ENCODE results near the gene WIF1. TPM values are rescaled to one million over a fixed set of nuclear protein-coding genes. Genes with fewer than 3 reads are reported as not detected.

The WIF1 gene
- total RNA-seq, 2 experiments from 2014 or later: not detected

DNA sequence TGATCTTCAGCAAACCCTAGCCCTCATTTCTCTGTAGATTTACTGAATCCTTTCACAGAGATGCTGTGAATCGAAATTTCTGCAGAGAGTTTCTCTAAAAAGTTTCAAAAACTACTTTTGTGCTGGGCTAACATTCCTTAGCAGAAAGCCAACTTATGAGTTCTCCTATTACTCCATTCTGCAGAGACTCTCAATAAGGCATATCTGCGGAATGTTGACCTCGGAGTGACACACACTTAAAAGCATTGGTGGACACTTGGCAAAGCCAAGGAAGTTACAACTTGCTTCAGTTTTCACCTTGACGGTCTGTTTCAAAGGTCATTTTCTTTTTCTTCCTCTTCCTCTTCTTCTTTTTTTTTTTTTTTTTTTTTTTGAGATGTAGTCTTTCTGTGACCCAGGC, 75.8 kb downstream of the WIF1 start:
- ChIA-PET POLR2A (no interaction called here), CTCF (no interaction called here)
- no peaks in the 10 kb centered on the region for H3K4me1 Mint-ChIP-seq (ENCODE audit: low read depth)
- ATAC-seq (ENCODE audit: poor library complexity) (no peak), DNase-seq (no peak)
- Histone ChIP-seq H3K27ac (ENCODE audit: low read depth in 1 of 2, low read length in 2 of 2) (no peak overlapping the region), H3K4me3 (ENCODE audit: low read length) (no peak overlapping the region), H3K4me1 (ENCODE audit: insufficient read depth, low read length) (no peaks in the 10 kb centered on the region), H3K9me3 (ENCODE audit: control insufficient read depth in 1 of 2, insufficient read depth in 1 of 2, low read length in 2 of 2) (no peaks in the 10 kb centered on the region), H3K27me3 (ENCODE audit: control insufficient read depth in 1 of 2, insufficient read depth in 2 of 2, low read length in 2 of 2) (peaks cover 8 to 9% of the 10 kb centered on the region in 2 experiments), H3K36me3 (ENCODE audit: insufficient read depth, low read length) (no peaks in the 10 kb centered on the region)
- no peaks in the 10 kb centered on the region for H3K9me3 Mint-ChIP-seq
- intact Hi-C loops (cut with DNase I, micrococcal nuclease): no loop called here
- H3K36me3 Mint-ChIP-seq (ENCODE audit: low read depth): no peaks in the 10 kb centered on the region
- no peak overlapping the region for H3K4me3 Mint-ChIP-seq
- TF ChIP-seq, protein P1, sequence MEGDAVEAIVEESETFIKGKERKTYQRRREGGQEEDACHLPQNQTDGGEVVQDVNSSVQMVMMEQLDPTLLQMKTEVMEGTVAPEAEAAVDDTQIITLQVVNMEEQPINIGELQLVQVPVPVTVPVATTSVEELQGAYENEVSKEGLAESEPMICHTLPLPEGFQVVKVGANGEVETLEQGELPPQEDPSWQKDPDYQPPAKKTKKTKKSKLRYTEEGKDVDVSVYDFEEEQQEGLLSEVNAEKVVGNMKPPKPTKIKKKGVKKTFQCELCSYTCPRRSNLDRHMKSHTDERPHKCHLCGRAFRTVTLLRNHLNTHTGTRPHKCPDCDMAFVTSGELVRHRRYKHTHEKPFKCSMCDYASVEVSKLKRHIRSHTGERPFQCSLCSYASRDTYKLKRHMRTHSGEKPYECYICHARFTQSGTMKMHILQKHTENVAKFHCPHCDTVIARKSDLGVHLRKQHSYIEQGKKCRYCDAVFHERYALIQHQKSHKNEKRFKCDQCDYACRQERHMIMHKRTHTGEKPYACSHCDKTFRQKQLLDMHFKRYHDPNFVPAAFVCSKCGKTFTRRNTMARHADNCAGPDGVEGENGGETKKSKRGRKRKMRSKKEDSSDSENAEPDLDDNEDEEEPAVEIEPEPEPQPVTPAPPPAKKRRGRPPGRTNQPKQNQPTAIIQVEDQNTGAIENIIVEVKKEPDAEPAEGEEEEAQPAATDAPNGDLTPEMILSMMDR (IDR thresholded peaks at IDR 0.05): no peak
- H3K27me3 Mint-ChIP-seq: peaks cover 52% of the 10 kb centered on the region
- no peak overlapping the region for H3K27ac Mint-ChIP-seq

DNA sequence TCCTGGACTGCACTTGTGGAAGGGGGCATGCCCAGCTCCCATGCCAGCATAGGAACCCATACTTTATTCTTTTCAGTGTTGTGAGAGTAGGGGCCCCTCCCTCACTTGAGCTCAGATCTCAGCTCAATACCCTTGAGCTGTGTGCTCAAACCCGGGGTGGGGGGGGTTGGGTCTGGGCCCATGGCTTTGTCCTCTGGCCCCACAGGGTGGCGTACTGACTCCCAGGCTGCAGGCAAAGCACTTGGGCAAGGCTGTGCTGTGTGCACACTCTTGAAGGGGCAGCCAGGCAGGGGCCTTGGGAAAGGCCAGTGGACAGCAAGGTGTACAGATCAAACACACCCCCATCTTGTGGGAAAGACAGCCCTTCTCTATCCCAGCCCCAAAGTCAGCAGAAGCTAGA, 81.8 kb downstream of the WIF1 start:
- Histone ChIP-seq H3K27ac (ENCODE audit: low read depth in 1 of 2, low read length in 2 of 2) (no peak overlapping the region), H3K4me1 (ENCODE audit: insufficient read depth, low read length) (no peaks in the 10 kb centered on the region), H3K4me3 (ENCODE audit: low read length) (no peak overlapping the region), H3K9me3 (ENCODE audit: control insufficient read depth in 1 of 2, insufficient read depth in 1 of 2, low read length in 2 of 2) (no peaks in the 10 kb centered on the region), H3K27me3 (ENCODE audit: control insufficient read depth in 1 of 2, insufficient read depth in 2 of 2, low read length in 2 of 2) (peaks cover 8 to 14% of the 10 kb centered on the region in 2 experiments), H3K36me3 (ENCODE audit: insufficient read depth, low read length) (no peaks in the 10 kb centered on the region)
- ATAC-seq (ENCODE audit: poor library complexity) (no peak), DNase-seq (no peak)
- no peaks in the 10 kb centered on the region for H3K4me1 Mint-ChIP-seq (ENCODE audit: low read depth)
- no peaks in the 10 kb centered on the region for H3K36me3 Mint-ChIP-seq (ENCODE audit: low read depth)
- POLR2A ChIA-PET: no interaction called here
- H3K4me3 Mint-ChIP-seq: no peak overlapping the region
- H3K27ac Mint-ChIP-seq: no peak overlapping the region
- no peaks in the 10 kb centered on the region for H3K9me3 Mint-ChIP-seq
- H3K27me3 Mint-ChIP-seq: peaks cover 33% of the 10 kb centered on the region
- TF ChIP-seq, protein P1 (IDR thresholded peaks at IDR 0.05): no peak
- intact Hi-C loops (cut with DNase I, micrococcal nuclease): no loop called here
- CTCF ChIA-PET: no interaction called here

DNA sequence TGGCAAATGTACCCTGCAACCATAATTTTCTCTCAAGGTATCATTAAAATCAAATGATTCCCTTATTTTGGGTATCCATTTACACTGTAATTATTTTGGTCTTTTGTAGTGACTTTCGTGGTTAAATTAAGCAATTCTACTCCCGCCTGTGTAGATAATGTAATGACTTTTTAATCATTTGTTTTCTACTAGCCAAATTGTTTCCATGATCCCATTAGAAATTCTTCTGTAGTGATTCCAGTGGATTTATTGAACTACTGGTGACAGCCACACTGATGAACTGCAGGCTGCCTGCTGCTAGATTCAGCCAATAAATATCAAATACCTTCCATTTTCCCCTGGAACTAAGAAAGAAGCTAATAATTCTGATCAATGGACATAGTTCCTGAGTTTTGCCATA, 96.0 kb downstream of the WIF1 start:
- no peaks in the 10 kb centered on the region for H3K27me3 ChIP-seq (ENCODE audit: control insufficient read depth in 1 of 2, insufficient read depth in 2 of 2, low read length in 2 of 2)
- H3K4me3 ChIP-seq (ENCODE audit: low read length): no peak overlapping the region
- Mint-ChIP-seq H3K9me3 (no peaks in the 10 kb centered on the region), H3K27ac (no peak overlapping the region), H3K27me3 (peaks cover 14% of the 10 kb centered on the region), H3K4me3 (no peak overlapping the region), H3K36me3 (ENCODE audit: low read depth) (no peaks in the 10 kb centered on the region), H3K4me1 (ENCODE audit: low read depth) (no peaks in the 10 kb centered on the region)
- DNase-seq (no peak), ATAC-seq (ENCODE audit: poor library complexity) (no peak)
- CTCF ChIA-PET: no interaction called here
- no peaks in the 10 kb centered on the region for H3K9me3 ChIP-seq (ENCODE audit: control insufficient read depth in 1 of 2, insufficient read depth in 1 of 2, low read length in 2 of 2)
- no peaks in the 10 kb centered on the region for H3K36me3 ChIP-seq (ENCODE audit: insufficient read depth, low read length)
- no peak overlapping the region for H3K27ac ChIP-seq (ENCODE audit: low read depth in 1 of 2, low read length in 2 of 2)
- H3K4me1 ChIP-seq (ENCODE audit: insufficient read depth, low read length): no peaks in the 10 kb centered on the region
- POLR2A ChIA-PET: no interaction called here
- intact Hi-C loops (cut with DNase I, micrococcal nuclease): no loop called here
- TF ChIP-seq, protein P1 (IDR thresholded peaks at IDR 0.05): no peak

Measured in CD4-positive, alpha-beta T cell (primary cell).